ENCODE results near the gene TSPAN9. TPM values are rescaled to one million over a fixed set of nuclear protein-coding genes. Genes with fewer than 3 reads are reported as not detected.

The TSPAN9 gene
- total RNA-seq, 1 experiment from 2014 or later, result 35.5 TPM

- TF ChIP-seq EZH2 (IDR thresholded peaks at IDR 0.05; ENCODE audit: borderline replicate concordance, low read depth, low read length, poor library complexity, severe bottlenecking) (no peak), CTCF (conservative IDR thresholded peaks at IDR 0.05; ENCODE audit: low read depth, low read length) (no peak)
- Histone ChIP-seq H3K9me3 (ENCODE audit: low read depth, low read length, poor library complexity, severe bottlenecking) (no peaks in the 10 kb centered on the region), H3K27me3 (replicated peaks; ENCODE audit: insufficient read depth, low read depth, low read length, poor library complexity) (no peaks in the 10 kb centered on the region), H3K4me3 (ENCODE audit: low read depth, low read length, poor library complexity, severe bottlenecking) (peak overlapping the region; percentile 13), H3K4me1 (ENCODE audit: insufficient read depth, low read length, poor library complexity, severe bottlenecking) (peaks cover 60% of the 10 kb centered on the region), H3K27ac (ENCODE audit: low read depth, low read length, poor library complexity, severe bottlenecking) (peak overlapping the region; percentile 71), H3K36me3 (ENCODE audit: insufficient read depth, low read length, poor library complexity, severe bottlenecking) (no peaks in the 10 kb centered on the region)
- CTCF ChIA-PET, result interaction anchor here (1.0 kb wide), 1 partner anchor 78 kb away, joined by 5 read pairs; no protein-coding TSS in a partner anchor
- BruUV-seq (replicated peaks), result no TSS peak
- intact Hi-C loops (cut with micrococcal nuclease; ENCODE audit: unreplicated experiment), result no loop called here
- DNase-seq (ENCODE audit: low spot score), result peak; percentile 83
- POLR2A ChIA-PET (ENCODE audit: low non-redundant PET), result interaction anchor here (0.7 kb wide), 1 partner anchor 219 kb away, joined by 3 read pairs; no protein-coding TSS in a partner anchor
Measured at GRCh38 chr12:3150931-3151835, 74.0 kb downstream of the TSPAN9 start.

GRCh38 chr12:3152011-3152511, 74.9 kb downstream of the TSPAN9 start:
- TF ChIP-seq EZH2 (IDR thresholded peaks at IDR 0.05; ENCODE audit: borderline replicate concordance, low read depth, low read length, poor library complexity, severe bottlenecking), result no peak
- TF ChIP-seq CTCF (conservative IDR thresholded peaks at IDR 0.05; ENCODE audit: low read depth, low read length), result no peak
- Histone ChIP-seq H3K27me3 (replicated peaks; ENCODE audit: insufficient read depth, low read depth, low read length, poor library complexity) (no peaks in the 10 kb centered on the region), H3K27ac (ENCODE audit: low read depth, low read length, poor library complexity, severe bottlenecking) (peak overlapping the region; percentile 71), H3K36me3 (ENCODE audit: insufficient read depth, low read length, poor library complexity, severe bottlenecking) (no peaks in the 10 kb centered on the region), H3K4me3 (ENCODE audit: low read depth, low read length, poor library complexity, severe bottlenecking) (peak overlapping the region; percentile 12), H3K9me3 (ENCODE audit: low read depth, low read length, poor library complexity, severe bottlenecking) (no peaks in the 10 kb centered on the region), H3K4me1 (ENCODE audit: insufficient read depth, low read length, poor library complexity, severe bottlenecking) (peaks cover 61% of the 10 kb centered on the region)
- POLR2A ChIA-PET (ENCODE audit: low non-redundant PET), result no interaction called here
- CTCF ChIA-PET, result interaction anchor here (0.9 kb wide), 1 partner anchor 48 kb away, joined by 3 read pairs; no protein-coding TSS in a partner anchor
- DNase-seq (ENCODE audit: low spot score), result peak; percentile 73
- intact Hi-C loops (cut with micrococcal nuclease; ENCODE audit: unreplicated experiment), result no loop called here
- BruUV-seq (replicated peaks), result no TSS peak

- POLR2A ChIA-PET (ENCODE audit: low non-redundant PET), result no interaction called here
- H3K4me3 ChIP-seq (ENCODE audit: low read depth, low read length, poor library complexity, severe bottlenecking), result no peak overlapping the region
- no TSS peak for BruUV-seq (replicated peaks)
- H3K27ac ChIP-seq (ENCODE audit: low read depth, low read length, poor library complexity, severe bottlenecking), result no peak overlapping the region
- H3K4me1 ChIP-seq (ENCODE audit: insufficient read depth, low read length, poor library complexity, severe bottlenecking), result peaks cover 67% of the 10 kb centered on the region
- no peaks in the 10 kb centered on the region for H3K27me3 ChIP-seq (replicated peaks; ENCODE audit: insufficient read depth, low read depth, low read length, poor library complexity)
- CTCF ChIA-PET, result interaction anchor here (0.9 kb wide), 1 partner anchor 47 kb away, joined by 3 read pairs; no protein-coding TSS in a partner anchor
- no peaks in the 10 kb centered on the region for H3K9me3 ChIP-seq (ENCODE audit: low read depth, low read length, poor library complexity, severe bottlenecking)
- no peak for TF ChIP-seq EZH2 (IDR thresholded peaks at IDR 0.05; ENCODE audit: borderline replicate concordance, low read depth, low read length, poor library complexity, severe bottlenecking)
- intact Hi-C loops (cut with micrococcal nuclease; ENCODE audit: unreplicated experiment), result no loop called here
- no peaks in the 10 kb centered on the region for H3K36me3 ChIP-seq (ENCODE audit: insufficient read depth, low read length, poor library complexity, severe bottlenecking)
- no peak for DNase-seq (ENCODE audit: low spot score)
Measured at GRCh38 chr12:3152892-3153291, 75.7 kb downstream of the TSPAN9 start.
